NCI-H460 (cell line): ENCODE measurements around the gene MYMX. TPM values are rescaled to one million over a fixed set of nuclear protein-coding genes. Genes with fewer than 3 reads are reported as not detected.

Experiments
- DNase-seq: peaks from one replicate; pipeline ENCODE4 v3.0.0-alpha.2; 2016; ENCODE audit warnings: low read depth; ENCODE audit errors: extremely low read depth
- total RNA-seq: library from RNA; depleted of rRNA; stranded (reverse); fragments of >200 nt; shearing (Covaris generic); gene quantifications from 2 replicates; pipeline ENCODE4 v1.2.3, GENCODE V29; 2014

The MYMX gene
- total RNA-seq, 1 experiment from 2014 or later = not detected

- DNase-seq = no peak
Observed at GRCh38 chr6:44249082-44249748, 32.5 kb downstream of the MYMX start.

- DNase-seq = no peak
Observed at GRCh38 chr6:44250067-44250717, 33.5 kb downstream of the MYMX start.

GRCh38 chr6:44250718-44251123, 34.0 kb downstream of the MYMX start:
- DNase-seq = no peak

- no peak for DNase-seq
Observed at GRCh38 chr6:44251576-44252524, 35.1 kb downstream of the MYMX start.

- DNase-seq = no peak
Observed at GRCh38 chr6:44253307-44254101, 36.8 kb downstream of the MYMX start.

- no peak for DNase-seq
Observed at GRCh38 chr6:44254191-44255104, 37.7 kb downstream of the MYMX start.

GRCh38 chr6:44255105-44255808, 38.5 kb downstream of the MYMX start:
- DNase-seq = no peak

GRCh38 chr6:44255871-44256774, 39.4 kb downstream of the MYMX start:
- DNase-seq = no peak

- DNase-seq = no peak
Observed at GRCh38 chr6:44256775-44257024, 40.0 kb downstream of the MYMX start.

GRCh38 chr6:44257025-44257752, 40.5 kb downstream of the MYMX start, which contains the start of gene SLC35B2:
Gene SLC35B2, minus strand, starts transcription at chr6:44257528. Its CDS starts 118 bp downstream, at chr6:44257410.
- DNase-seq = no peak

- no peak for DNase-seq
Observed at GRCh38 chr6:44257753-44258324, 41.1 kb downstream of the MYMX start.

GRCh38 chr6:44258325-44258863, 41.7 kb downstream of the MYMX start:
- no peak for DNase-seq

GRCh38 chr6:44258921-44259320, 42.2 kb downstream of the MYMX start:
- DNase-seq = no peak

GRCh38 chr6:44260011-44260410, 43.3 kb downstream of the MYMX start:
- no peak for DNase-seq

GRCh38 chr6:44260451-44261297, 43.9 kb downstream of the MYMX start:
- DNase-seq = no peak

GRCh38 chr6:44261581-44261980, 44.9 kb downstream of the MYMX start:
- DNase-seq = no peak
